LHCN-M2 (cell line): ENCODE measurements around the gene ADCY6. TPM values are rescaled to one million over a fixed set of nuclear protein-coding genes. Genes with fewer than 3 reads are reported as not detected.

Source experiments
- DNase-seq: peaks from one replicate; pipeline ENCODE4 v3.0.0-alpha.2; 2012; ENCODE audit warnings: low read depth
- polyA plus RNA-seq: library from polyadenylated mRNA; unstranded; fragments of >200 nt; gene quantifications from one replicate; pipeline ENCODE4 v1.2.1, GENCODE V29; 2012; ENCODE audit warnings: missing spikeins
- total RNA-seq: library from RNA; depleted of rRNA; stranded (reverse); fragments of >200 nt; gene quantifications from 2 replicates; pipeline ENCODE4 v1.2.3, GENCODE V29; 2014; rRNA removed

Gene ADCY6
- total RNA-seq = 24.7 and 25.6 TPM in 2 replicates
- 16.2 TPM for polyA plus RNA-seq

DNA sequence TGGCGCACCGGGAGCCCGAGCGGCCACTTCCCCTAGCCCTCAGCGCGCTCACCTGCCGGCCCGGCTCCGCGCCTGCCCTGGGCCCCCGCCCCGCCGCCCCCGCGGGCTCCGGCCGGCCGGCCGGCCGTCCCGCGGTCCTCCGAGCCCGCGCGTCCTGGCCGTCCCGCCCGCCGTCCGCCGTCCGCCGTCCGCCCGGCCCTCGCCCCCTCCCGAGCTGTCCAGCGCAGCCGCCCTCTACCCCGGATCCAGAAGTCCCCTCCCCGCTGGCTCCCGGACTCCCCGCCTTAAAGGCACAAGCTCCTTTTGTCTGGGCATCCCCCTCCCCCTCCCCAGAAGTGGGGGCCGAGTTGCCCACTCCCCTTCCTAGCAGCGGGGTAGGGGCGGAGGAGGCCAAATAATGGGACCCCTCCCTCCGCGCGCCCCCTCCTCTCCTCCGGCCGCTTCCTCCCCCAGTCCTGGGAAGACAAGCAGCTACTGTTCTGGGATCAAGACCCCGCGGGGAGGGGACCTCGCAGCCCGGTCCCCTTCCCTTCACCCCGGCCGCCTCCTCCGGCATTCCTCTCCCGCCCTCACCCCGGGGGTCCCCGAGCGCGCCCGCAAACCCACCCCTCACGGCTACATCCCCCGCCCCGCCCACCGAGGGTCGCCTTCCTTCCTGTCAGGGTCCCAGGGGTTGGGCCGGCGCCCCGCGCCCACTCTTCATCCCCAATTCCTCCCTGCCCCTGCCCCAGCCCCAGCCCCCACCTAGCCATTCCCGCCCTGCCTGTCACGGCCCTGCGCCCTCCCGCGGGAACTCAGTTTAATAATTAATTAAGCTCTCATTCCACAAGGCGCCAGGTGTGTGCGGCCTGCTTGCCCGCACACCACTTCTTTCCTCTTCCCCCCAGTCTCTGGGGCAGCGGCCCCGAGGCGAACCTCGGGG lies at the start of gene ADCY6:
TSS of gene ADCY6 (minus strand) at position 236 of the 922 bp plus-strand sequence. CDS start 5,655 bp downstream, outside the sequence.
- DNase-seq = peak; percentile 60

DNA sequence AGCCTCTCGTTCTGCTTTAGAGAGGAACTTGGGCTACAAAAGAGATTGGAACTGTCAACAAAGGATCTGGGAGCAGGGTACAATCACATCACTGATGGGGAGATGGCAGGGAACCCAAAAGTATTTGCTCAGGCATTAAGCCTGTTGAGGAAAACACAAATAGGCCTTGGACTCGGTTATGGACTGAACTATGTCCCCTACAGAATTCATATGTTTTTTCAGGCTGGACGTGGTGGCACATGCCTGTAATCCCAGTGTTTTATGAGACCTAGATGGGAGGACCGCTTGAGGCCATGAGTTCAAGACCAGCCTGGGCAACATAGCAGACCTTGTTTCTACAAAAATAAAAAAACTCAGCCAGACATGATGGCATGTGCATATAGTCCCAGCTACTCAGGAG lies 49.2 kb upstream of the ADCY6 start:
- DNase-seq = no peak

DNA sequence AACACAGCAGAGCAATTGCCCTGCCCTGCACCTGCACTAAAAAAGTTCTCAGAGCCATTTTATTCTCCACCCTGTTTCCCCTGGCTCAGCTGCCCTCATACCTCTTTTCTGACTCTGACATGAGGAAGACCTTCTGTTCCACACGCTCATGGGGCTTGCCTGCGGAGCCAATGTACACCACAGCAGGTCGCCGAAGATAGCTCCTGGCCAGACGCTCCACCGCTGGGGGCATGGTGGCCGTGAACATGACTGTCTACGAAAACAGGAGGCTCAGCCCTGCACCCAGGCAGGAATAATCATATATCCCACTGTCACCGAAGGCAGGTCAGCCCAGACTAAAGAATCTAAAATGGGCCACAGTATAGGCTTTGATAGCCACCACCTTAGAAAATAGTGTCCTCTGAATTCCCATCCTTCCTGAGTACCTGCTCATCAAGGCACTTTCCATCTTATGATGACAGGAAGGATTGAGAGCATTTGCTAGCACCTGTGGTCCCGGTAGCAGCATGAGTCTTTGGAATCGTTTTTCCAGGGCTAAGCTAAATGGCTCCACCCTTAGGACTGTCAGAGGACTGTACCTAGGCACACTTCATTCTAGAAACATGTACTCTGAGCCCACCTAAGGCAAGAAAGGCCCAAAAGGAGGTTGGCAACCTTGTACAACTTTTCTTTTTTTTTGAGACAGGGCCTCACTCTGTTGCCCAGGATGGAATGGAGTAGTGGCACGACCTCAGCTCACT lies 43.6 kb upstream of the ADCY6 start:
- DNase-seq = no peak

DNA sequence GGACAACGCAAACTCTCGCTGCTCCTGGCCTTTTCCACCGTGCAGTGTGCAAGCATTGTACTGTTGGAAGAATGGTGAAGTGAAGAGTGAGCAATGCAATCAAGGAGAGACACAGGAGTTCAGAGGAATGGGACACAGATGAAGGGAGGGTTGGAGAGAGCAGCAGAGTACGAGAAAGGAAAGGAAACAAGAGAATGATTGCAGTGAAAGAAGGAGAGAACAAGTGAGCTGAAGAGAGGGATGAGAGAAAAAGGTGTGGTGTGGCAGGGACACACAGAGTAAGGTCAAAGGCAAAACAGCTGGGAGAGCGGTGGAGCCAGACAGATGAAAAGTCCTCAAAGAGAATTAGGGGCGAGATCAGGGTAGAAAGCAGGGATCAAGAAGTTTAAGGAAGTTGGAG lies 42.4 kb upstream of the ADCY6 start:
- DNase-seq = no peak

DNA sequence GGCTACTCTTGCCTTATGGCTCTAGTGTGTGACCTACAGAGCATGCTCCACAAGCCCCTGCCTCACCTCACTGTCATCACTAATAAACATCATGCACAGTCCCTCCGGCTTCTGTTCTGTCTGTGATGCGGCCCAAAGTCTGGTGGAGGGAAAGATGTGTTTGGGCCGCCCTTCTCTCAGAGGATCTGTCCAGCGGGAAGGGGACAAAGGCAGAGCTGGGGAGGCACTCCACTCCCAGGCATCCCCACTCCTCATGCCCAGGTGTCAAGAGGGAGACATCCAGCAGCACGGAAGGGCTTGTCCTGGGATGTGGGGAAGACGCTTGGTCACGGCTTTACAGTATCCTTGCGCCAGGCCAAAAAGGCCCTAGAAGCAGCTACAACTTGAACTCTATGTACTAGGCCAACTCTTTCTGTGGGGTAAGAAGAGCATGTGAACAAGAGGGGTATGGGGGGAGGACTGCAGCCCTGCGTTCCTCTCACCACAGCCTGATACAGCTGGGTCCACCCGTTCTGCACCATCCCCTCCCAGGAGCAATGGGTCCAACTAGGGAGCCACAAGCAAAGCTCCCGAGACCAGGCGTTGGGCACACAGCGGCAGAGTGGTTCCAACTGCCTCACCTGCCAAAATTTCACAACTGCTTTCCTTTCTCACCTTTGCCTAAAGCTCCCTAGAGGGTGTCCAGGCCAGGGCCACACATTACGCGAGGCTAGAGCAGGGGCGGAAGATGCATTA lies 40.1 kb upstream of the ADCY6 start:
- no peak for DNase-seq

DNA sequence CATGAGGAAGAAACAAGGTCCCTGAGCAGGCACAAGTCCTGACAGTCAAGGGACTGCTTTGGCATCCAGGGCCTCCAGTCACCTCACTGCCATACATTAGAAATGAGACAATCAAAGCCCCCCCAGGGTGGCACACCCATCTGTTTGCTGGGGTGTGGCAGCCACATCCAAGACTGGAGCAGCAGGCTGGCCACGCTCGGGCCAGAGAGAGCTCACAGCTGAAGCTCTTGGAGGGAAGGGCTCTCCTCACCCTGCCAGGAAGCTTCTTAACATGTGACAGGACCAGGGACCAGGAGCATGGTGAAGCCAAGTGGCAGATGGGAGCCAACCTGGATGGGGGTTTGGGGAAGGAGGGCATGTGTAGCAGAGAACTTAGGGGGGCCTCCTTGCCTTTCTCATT lies 39.4 kb upstream of the ADCY6 start:
- no peak for DNase-seq

DNA sequence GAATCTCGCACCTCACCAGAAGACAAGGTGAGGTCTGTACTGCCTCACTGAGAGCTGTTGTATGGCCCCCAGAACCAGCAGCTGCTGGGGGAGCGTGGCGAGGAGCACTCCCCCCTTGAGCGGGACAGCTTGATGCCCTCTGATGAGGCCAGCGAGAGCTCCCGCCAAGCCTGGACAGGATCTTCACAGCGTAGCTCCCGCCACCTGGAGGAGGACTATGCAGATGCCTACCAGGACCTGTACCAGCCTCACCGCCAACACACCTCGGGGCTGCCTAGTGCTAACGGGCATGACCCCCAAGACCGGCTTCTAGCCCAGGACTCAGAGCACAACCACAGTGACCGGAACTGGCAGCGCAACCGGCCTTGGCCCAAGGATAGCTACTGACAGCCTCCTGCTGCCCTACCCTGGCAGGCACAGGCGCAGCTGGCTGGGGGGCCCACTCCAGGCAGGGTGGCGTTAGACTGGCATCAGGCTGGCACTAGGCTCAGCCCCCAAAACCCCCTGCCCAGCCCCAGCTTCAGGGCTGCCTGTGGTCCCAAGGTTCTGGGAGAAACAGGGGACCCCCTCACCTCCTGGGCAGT lies 38.7 kb upstream of the ADCY6 start:
- no peak for DNase-seq

DNA sequence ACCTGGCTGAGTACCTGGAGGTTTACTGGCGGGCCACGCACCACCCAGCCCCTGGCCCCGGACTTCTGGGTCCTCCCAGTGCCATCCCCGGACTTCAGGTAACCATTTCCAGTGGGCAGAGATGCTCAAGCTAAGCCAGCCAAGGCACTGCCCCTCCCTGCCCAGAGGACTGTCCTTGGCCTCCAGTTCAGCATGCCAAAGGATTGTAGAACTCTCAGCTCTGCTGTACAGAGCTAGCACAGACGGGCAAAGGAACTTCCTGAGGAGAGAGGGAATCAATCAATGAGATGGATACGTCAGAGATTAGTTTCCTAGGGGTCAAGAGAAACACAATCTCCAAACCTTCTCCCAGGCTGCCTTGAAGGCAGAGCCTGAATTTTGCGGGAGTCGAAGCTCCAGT lies 38.1 kb upstream of the ADCY6 start:
- DNase-seq = no peak

DNA sequence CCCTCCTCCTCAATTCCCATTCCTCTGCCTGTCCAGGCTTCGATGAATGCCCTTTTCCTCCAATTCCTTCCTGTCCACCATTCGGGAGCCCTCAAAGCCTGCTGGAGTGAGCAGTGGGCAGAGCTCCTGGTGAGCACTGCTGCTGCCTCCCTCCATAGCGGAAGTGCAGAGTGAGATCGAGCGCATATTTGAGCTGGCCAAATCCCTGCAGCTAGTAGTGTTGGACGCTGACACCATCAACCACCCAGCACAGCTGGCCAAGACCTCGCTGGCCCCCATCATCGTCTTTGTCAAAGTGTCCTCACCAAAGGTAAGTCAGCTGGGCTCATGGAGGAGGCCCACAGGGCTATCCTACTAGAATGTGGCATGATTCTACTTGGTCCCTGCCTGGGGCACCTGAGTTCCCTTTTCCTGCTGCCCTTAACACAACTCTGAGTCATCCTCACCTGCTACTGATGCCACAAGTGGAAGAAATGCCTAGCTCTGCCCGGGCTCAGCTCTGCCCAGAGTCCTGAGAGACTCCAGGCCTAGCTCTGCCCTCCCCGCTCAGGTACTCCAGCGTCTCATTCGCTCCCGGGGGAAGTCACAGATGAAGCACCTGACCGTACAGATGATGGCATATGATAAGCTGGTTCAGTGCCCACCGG lies 37.4 kb upstream of the ADCY6 start:
- DNase-seq = no peak

DNA sequence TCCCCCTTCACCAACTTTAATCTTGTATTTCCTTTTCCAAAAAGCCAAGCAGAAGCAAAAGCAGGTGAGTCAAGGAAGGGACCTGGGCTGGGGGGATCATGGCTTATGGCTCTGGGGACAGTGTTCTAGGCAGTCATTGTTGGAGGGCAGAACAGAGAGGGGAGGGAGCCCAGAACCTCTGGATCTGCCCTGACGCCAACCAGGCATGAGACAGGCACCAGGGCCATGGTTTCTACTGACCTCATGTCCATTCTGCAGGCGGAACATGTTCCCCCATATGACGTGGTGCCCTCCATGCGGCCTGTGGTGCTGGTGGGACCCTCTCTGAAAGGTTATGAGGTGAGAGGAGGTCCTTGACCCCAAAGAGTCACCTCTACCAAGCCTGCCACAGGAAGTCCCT lies 36.0 kb upstream of the ADCY6 start:
- no peak for DNase-seq

DNA sequence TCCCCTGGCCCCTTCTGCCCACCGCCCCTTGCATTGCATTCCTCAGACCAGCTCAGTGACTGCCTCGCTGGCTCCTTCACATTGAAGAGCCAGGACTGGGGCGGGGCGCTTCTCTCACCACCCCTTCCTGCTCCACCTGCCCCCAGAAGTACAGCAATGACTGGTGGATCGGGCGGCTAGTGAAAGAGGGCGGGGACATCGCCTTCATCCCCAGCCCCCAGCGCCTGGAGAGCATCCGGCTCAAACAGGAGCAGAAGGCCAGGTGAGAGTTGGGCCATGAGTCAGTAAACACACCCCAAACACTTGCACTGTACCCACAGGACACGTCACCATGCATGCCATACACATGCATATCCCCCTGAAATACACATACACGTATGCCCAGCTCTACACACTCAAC lies 35.2 kb upstream of the ADCY6 start:
- DNase-seq = no peak

DNA sequence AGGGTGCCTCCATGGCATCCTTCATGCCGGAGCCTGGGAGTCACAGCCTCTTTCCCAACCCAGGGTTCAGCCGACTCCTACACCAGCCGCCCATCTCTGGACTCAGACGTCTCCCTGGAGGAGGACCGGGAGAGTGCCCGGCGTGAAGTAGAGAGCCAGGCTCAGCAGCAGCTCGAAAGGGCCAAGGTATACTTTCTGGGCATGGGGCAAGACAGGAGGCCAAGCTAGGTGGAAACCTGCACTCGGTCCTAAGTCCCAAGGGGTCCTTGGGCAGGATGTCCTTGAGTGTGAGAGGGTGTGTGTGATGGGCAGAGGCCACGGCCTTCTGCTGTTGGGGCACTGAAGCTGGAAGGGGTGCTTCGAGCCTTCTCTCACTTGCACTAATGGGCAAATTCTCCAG lies 34.4 kb upstream of the ADCY6 start:
- no peak for DNase-seq

DNA sequence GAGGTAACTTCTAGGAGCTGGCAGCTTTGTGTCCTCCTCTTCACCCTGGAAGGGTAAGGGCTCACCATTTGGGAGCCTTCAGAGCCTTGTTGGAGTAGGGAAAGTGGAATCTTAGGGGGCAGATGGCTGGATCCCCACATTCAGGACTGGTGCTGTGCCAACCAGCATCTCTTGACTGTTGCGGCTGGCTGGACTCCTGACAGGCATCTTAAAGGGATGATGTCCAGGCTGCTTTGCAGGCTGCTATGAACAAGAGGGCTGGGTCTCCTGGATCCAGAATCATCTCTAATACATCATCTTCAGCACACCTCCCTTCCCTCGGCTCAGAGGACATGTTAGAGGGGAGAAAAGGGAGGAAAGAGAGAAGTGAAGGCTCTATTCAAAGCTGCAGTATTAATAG lies 33.8 kb upstream of the ADCY6 start:
- DNase-seq = no peak

DNA sequence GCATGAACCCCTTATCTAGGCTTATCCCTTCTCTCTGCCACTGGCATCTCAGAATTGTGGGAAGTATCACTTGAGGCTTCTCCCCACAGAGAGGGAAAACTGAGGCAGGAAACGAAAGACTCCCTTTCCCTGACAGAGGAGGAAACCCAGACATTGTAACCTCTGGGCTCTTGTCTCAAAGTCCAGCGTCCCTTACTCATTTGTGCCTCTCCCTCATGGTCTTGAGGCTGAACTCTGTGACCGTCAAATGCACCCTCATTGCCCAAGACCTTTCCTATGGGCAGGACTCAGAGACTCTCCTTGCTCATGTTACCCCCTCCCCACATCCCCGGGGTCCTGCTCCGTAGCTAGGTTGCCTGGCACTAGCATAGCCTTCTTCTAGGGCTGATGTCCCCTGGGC lies 33.2 kb upstream of the ADCY6 start:
- DNase-seq = no peak

DNA sequence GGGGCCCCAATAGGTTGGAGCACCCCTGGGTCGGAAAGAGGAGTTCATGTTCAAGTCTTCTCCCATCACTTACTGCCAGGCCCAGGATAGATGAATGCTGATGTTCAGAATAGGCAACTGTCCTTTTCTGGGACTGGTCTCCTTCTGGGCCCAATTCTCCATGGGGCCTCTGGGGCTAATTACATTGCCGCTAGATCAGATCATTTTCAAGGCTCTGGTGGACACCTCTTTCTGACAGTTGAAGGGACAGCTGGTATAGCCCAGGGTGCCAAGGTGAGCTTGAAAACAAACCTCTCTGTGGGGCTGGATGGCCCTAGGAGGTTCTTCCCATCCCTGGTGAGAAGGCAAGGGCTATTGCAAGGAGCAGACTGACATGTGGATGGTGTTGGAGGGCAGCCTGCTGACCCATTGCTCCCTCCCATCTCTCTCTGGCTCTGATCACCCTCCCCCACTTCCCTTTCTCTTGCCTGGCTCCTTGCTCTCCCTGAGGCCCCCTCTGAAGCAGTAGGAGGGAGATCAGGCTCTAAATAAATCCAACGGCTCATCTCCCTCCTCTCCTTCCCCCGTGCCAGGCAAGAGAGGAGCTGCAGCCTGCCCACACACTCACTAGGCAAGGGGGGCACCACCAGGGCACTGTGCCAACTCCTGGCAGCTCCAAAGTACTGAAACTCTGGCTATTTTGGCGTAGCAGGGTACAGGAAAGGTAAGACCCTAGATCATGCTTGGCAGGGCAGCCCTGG lies 31.3 kb upstream of the ADCY6 start:
- DNase-seq = no peak

DNA sequence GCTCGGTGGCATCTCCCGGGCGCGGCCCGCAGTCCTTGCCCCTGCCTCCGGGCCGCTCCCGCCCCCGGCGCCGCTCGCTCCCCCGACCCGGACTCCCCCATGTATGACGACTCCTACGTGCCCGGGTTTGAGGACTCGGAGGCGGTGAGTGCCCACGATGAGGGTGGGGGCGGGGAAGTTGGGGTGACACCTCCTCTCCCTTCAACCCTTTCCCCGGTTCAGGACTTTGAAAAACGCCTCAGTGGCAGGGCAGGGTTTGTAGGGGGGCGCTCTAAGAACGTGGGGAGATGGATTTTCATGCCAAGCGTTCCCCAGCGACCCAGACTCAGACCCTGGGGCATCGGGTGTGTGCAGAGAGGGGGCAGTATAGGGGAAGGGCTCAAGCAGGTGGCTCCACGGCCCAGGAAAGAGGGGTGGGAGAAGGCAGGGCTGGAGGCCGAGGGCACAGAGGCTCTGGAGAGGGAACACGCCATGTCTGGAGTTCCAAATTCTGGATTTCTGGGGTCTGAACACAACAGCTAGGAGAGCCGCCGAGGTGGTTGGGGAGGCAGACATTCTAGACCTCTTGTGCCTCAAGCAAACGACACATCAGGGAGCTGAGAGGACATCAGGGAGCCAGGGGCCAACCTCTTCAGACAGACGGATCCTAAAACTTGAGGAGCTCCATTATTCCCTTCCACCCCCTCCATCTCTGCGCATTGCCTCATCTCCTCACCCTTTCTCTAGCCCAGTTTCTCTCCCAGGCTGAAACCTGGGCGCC lies 30.1 kb upstream of the ADCY6 start:
- no peak for DNase-seq

DNA sequence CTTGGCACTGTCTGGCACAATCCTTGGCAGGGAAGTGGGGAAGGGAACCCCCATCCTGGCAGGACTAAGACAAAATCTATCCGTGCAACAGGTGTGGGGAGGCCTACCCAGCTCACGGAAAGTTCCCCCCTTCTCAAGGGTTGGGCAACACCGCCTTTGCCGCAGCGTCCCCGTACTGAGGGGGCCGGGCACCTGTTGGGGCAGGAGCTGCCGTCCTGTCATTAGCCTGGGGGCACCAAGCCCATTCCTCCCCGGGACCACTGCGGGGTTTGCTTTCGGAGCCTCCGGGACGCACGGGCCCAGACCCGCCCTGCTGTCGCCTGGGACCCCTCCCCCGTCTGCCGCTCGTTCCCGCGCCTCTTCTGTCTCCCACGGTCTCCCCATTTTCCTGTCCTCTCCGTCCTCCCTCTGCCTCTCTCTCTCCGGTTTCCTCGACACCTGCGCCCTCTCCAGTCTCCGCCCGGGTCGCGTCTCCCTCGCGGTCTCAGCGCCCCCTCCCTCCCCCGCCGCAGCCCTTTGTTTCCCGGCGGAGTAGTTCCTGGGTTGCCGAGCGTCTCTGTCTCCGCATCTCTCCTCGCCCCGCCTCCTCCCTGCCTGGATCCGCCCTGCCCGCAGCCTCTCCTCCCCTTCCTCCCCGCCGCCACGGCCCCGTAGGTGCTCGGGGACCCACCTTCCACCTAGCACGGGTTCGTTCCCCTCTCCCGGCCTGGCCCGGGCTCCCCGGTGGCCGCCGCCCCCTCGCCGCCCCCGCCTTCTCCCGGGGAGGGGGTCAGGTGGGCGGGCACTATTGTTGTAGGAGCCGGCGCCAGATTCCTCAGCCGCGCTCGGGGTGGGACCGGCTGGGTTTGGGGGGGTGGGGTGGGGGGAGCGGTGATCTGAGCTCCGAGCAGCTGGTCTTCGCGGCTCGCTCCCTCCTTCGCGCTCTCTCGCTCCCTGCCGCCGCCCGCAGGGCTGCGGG lies 29.3 kb upstream of the ADCY6 start, which contains the start of gene CACNB3:
TSS of gene CACNB3 (plus strand) at position 624 of the 958 bp plus-strand sequence. CDS start 434 bp downstream, outside the sequence.
- peak; percentile 30 for DNase-seq

DNA sequence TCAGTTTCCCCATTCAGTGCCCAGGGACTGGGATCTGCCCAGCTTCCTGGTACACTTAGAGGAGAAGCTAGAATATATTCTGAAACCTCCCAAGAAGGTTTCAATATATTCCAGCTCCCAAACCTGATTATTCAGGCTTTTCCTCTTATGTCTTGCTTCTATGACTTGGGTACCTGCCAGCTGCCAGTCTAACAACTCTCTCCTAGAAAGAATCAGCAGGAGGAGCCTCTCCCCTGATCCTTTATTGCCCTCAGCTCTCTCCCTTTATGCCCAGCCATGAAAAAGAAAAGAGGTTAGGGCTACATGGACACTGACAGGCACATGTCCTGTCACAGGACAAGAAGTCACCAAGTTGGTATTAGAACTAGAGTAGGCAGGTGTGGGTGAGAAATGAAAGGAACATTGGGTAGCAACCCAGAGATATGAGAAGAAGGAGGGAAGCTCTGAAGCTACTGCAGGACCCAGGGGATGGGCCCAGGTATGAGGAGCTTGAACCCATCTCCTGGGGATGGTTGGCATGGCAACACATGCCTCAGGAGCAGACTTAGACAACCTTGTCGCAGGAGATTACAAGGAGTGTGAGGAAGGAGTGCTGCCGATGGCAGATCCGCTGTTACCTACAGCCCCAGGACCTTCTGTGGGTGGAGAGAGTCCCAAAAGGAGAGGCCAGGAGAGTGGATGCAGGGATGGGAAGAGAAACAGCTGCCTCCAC lies 27.4 kb upstream of the ADCY6 start:
- no peak for DNase-seq
